H9 (cell line): ENCODE data around the gene ANKRD55. TPM values are rescaled to one million over a fixed set of nuclear protein-coding genes. Genes with fewer than 3 reads are reported as not detected.

Experiments
- DNase-seq: peaks from one replicate; pipeline ENCODE4 v3.0.0-alpha.2; 2017
- H2AFZ ChIP-seq: one replicate; pipeline ENCODE4 v1.6.1; 2013; ENCODE audit warnings: mild to moderate bottlenecking, low read length, control low read depth, moderate library complexity
- H2AK5ac ChIP-seq: 2 replicates; pipeline ENCODE4 v1.6.1; 2013; ENCODE audit warnings: low read length, control low read depth, mixed read lengths; ENCODE audit not compliant: insufficient read length
- H2BK120ac ChIP-seq: one replicate; pipeline ENCODE4 v1.6.1; 2013; ENCODE audit warnings: low read depth, mild to moderate bottlenecking, low read length, control low read depth, inconsistent platforms; ENCODE audit not compliant: poor library complexity, severe bottlenecking
- H2BK12ac ChIP-seq: 2 replicates; pipeline ENCODE4 v1.6.1; 2013; ENCODE audit warnings: low read length, control low read depth, mixed read lengths, low read depth; ENCODE audit not compliant: insufficient read length
- H2BK15ac ChIP-seq: 2 replicates; pipeline ENCODE4 v1.6.1; 2013; ENCODE audit warnings: low read depth, low read length, control low read depth
- H2BK20ac ChIP-seq: one replicate; pipeline ENCODE4 v1.6.1; 2013; ENCODE audit warnings: low read depth, mild to moderate bottlenecking, low read length, control low read depth, inconsistent platforms; ENCODE audit not compliant: poor library complexity, severe bottlenecking
- H2BK5ac ChIP-seq: 2 replicates; pipeline ENCODE4 v1.6.1; 2013; ENCODE audit warnings: low read length, control low read depth, mixed read lengths; ENCODE audit not compliant: insufficient read length
- H3K14ac ChIP-seq: 2 replicates; pipeline ENCODE4 v1.6.1; 2013; ENCODE audit warnings: low read length, control low read depth; ENCODE audit not compliant: insufficient read depth
- H3K18ac ChIP-seq: 2 replicates; pipeline ENCODE4 v1.6.1; 2013; ENCODE audit warnings: low read depth, mild to moderate bottlenecking, mixed read lengths, low read length, control low read depth; ENCODE audit not compliant: insufficient read length
- H3K23ac ChIP-seq: 2 replicates; pipeline ENCODE4 v1.6.1; 2013; ENCODE audit warnings: low read length, control low read depth, mixed read lengths, low read depth; ENCODE audit not compliant: insufficient read length
- H3K23me2 ChIP-seq: 2 replicates; pipeline ENCODE4 v1.6.1; 2013; ENCODE audit warnings: low read depth, mild to moderate bottlenecking, mixed read lengths, low read length, control low read depth; ENCODE audit not compliant: insufficient read length, poor library complexity, severe bottlenecking
- H3K27ac ChIP-seq: 2 replicates; pipeline ENCODE4 v1.5.1; 2013; ENCODE audit warnings: low read length, control low read depth, mixed read lengths, low read depth; ENCODE audit not compliant: insufficient read length
- H3K27me3 ChIP-seq: 2 replicates; pipeline ENCODE4 v1.6.1; 2013; ENCODE audit warnings: low read length, control low read depth, inconsistent platforms; ENCODE audit not compliant: insufficient read depth
- H3K4ac ChIP-seq: 2 replicates; pipeline ENCODE4 v1.6.1; 2013; ENCODE audit warnings: low read depth, mild to moderate bottlenecking, control low read depth, inconsistent platforms, low read length, moderate library complexity
- H3K4me1 ChIP-seq: 2 replicates; pipeline ENCODE4 v1.6.1; 2013; ENCODE audit warnings: low read length, control low read depth, inconsistent platforms; ENCODE audit not compliant: insufficient read depth
- H3K4me2 ChIP-seq: 2 replicates; pipeline ENCODE4 v1.6.1; 2013; ENCODE audit warnings: low read length, control low read depth, mixed read lengths; ENCODE audit not compliant: insufficient read length, insufficient read depth
- H3K56ac ChIP-seq: 2 replicates; pipeline ENCODE4 v1.6.1; 2013; ENCODE audit warnings: low read depth, mild to moderate bottlenecking, mixed read lengths, low read length, control low read depth; ENCODE audit not compliant: insufficient read length
- H3K79me1 ChIP-seq: 2 replicates; pipeline ENCODE4 v1.6.1; 2013; ENCODE audit warnings: low read depth, mild to moderate bottlenecking, moderate library complexity, low read length, control low read depth, inconsistent platforms; ENCODE audit not compliant: insufficient read depth, poor library complexity, severe bottlenecking
- H3K79me2 ChIP-seq: 2 replicates; pipeline ENCODE4 v1.6.1; 2013; ENCODE audit warnings: low read length, control low read depth, inconsistent platforms; ENCODE audit not compliant: insufficient read depth
- H3K9ac ChIP-seq: 2 replicates; pipeline ENCODE4 v1.6.1; 2013; ENCODE audit warnings: low read length, control low read depth, mixed read lengths; ENCODE audit not compliant: insufficient read length; ENCODE audit errors: extremely low read depth
- H3K9me3 ChIP-seq: one replicate; pipeline ENCODE4 v1.6.1; 2013; ENCODE audit warnings: low read depth, low read length, inconsistent platforms; ENCODE audit not compliant: control insufficient read depth
- H3T11ph ChIP-seq: one replicate; pipeline ENCODE4 v1.6.1; 2013; ENCODE audit warnings: mild to moderate bottlenecking, low read length, control low read depth, inconsistent platforms
- H4K20me1 ChIP-seq: one replicate; pipeline ENCODE4 v1.6.1; 2013; ENCODE audit not compliant: control insufficient read depth, insufficient read length, insufficient read depth
- H4K5ac ChIP-seq: 2 replicates; pipeline ENCODE4 v1.6.1; 2013; ENCODE audit warnings: low read depth, mild to moderate bottlenecking, mixed read lengths, low read length, control low read depth; ENCODE audit not compliant: insufficient read length
- H4K8ac ChIP-seq: replicated peaks from 2 replicates; pipeline ENCODE4 v1.6.1; 2013; ENCODE audit warnings: low read length, control low read depth, mixed read lengths, low read depth; ENCODE audit not compliant: insufficient read length
- H4K91ac ChIP-seq: 2 replicates; pipeline ENCODE4 v1.6.1; 2013; ENCODE audit warnings: low read depth, mild to moderate bottlenecking, moderate library complexity, mixed read lengths, low read length, control low read depth; ENCODE audit not compliant: insufficient read length
- H3K27ac Mint-ChIP-seq, 3 experiments: 2 replicates in 2 of 3; 3 replicates in 1 of 3; pipeline ENCODE4 v1.8.0; 2020 to 2021; ENCODE audit warnings: mixed read lengths in 3 of 3, mild to moderate bottlenecking in 1 of 3, moderate library complexity in 1 of 3
- H3K27me3 Mint-ChIP-seq: 2 replicates; pipeline ENCODE4 v1.8.0; 2021; ENCODE audit warnings: low read depth, mild to moderate bottlenecking, moderate library complexity, mixed read lengths
- H3K36me3 Mint-ChIP-seq, 3 experiments: 2 replicates in 2 of 3; 3 replicates in 1 of 3; pipeline ENCODE4 v1.8.0; 2020 to 2021; ENCODE audit warnings: low read depth in 3 of 3, mixed read lengths in 3 of 3; ENCODE audit not compliant: insufficient read depth in 1 of 3
- H3K4me1 Mint-ChIP-seq, 2 experiments: 2 replicates each; pipeline ENCODE4 v1.8.0; 2020; ENCODE audit warnings: mixed read lengths in 2 of 2
- H3K4me3 Mint-ChIP-seq, 2 experiments: 2 replicates in 1 of 2; 3 replicates in 1 of 2; pipeline ENCODE4 v1.8.0; 2020 to 2021; ENCODE audit warnings: mild to moderate bottlenecking in 2 of 2, mixed read lengths in 2 of 2, moderate library complexity in 1 of 2
- H3K9me3 Mint-ChIP-seq, 2 experiments: 2 replicates in 1 of 2; 3 replicates in 1 of 2; pipeline ENCODE4 v1.8.0; 2020; ENCODE audit warnings: mild to moderate bottlenecking in 2 of 2, mixed read lengths in 2 of 2, moderate library complexity in 1 of 2
- WGBS: extraction: QIAGEN DNeasy Blood & Tissue Kit; methylation state at CpG from one replicate; pipeline ENCODE4 v1.1.7; 2013; ENCODE audit warnings: missing lambda C conversion rate, low lambda C conversion rate, mixed read lengths; ENCODE audit not compliant: insufficient read length; ENCODE audit errors: extremely low coverage; 5-methylcytosine and 5-hydroxymethylcytosine counted together
- total RNA-seq: library from RNA; stranded (reverse); gene quantifications from 2 replicates; pipeline ENCODE4 v1.2.1, GENCODE V29; 2021
- TF ChIP-seq, protein P1 (sequence below): fragments of 200-600 bp; sonication (generic); conservative IDR thresholded peaks from 3 replicates; pipeline ENCODE4 v1.8.0; 2021; ENCODE audit warnings: antibody characterized with exemption, mild to moderate bottlenecking

ANKRD55 gene
- total RNA-seq, 1 experiment from 2014 or later = not detected

GRCh38 chr5:56253924-56254323 is 20.8 kb upstream of the ANKRD55 start:
- H3K36me3 Mint-ChIP-seq = peaks cover 0 to 9% (median 8%) of the 10 kb centered on the region in 3 experiments; a peak in 3 of 7 replicates
- H3K27me3 ChIP-seq = no peaks in the 10 kb centered on the region
- no peak for DNase-seq

More at GRCh38 chr5:56253924-56254323, 20.8 kb upstream of the ANKRD55 start:
- TF ChIP-seq, protein P1, sequence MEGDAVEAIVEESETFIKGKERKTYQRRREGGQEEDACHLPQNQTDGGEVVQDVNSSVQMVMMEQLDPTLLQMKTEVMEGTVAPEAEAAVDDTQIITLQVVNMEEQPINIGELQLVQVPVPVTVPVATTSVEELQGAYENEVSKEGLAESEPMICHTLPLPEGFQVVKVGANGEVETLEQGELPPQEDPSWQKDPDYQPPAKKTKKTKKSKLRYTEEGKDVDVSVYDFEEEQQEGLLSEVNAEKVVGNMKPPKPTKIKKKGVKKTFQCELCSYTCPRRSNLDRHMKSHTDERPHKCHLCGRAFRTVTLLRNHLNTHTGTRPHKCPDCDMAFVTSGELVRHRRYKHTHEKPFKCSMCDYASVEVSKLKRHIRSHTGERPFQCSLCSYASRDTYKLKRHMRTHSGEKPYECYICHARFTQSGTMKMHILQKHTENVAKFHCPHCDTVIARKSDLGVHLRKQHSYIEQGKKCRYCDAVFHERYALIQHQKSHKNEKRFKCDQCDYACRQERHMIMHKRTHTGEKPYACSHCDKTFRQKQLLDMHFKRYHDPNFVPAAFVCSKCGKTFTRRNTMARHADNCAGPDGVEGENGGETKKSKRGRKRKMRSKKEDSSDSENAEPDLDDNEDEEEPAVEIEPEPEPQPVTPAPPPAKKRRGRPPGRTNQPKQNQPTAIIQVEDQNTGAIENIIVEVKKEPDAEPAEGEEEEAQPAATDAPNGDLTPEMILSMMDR = no peak
- H2AFZ ChIP-seq = no peak overlapping the region
- H3K27ac ChIP-seq = no peak overlapping the region
- H3K9me3 ChIP-seq = no peaks in the 10 kb centered on the region
- no peak overlapping the region for H4K5ac ChIP-seq
- no peak overlapping the region for H2BK5ac ChIP-seq
- H3K56ac ChIP-seq = no peak overlapping the region
- H2BK12ac ChIP-seq = no peak overlapping the region
- H3K23ac ChIP-seq = no peak overlapping the region
- peaks cover 3 to 11% of the 10 kb centered on the region in 2 experiments; a peak in 4 of 5 replicates for H3K9me3 Mint-ChIP-seq
- H3K4me2 ChIP-seq = no peak overlapping the region
- no peak overlapping the region for H4K91ac ChIP-seq
- no peak overlapping the region for H2BK20ac ChIP-seq
- no peak overlapping the region for H3K18ac ChIP-seq
- H3K27me3 Mint-ChIP-seq = peaks cover 2% of the 10 kb centered on the region; the same call in 1 of the 2 replicates
- no peaks in the 10 kb centered on the region for H3K4me1 ChIP-seq
- H3K79me1 ChIP-seq = no peaks in the 10 kb centered on the region
- H2AK5ac ChIP-seq = no peak overlapping the region
- no peaks in the 10 kb centered on the region for H3K23me2 ChIP-seq
- no peaks in the 10 kb centered on the region for H3K4me1 Mint-ChIP-seq
- no peaks in the 10 kb centered on the region for H3K79me2 ChIP-seq
- no peak overlapping the region for H2BK15ac ChIP-seq
- H2BK120ac ChIP-seq = no peak overlapping the region
- WGBS = no CpG with 5 or more reads among the region's 6 CpGs
- no peak overlapping the region for H3K4ac ChIP-seq
- no peak overlapping the region for H4K8ac ChIP-seq
- no peak overlapping the region for H3K4me3 Mint-ChIP-seq
- H3K9ac ChIP-seq = no peak overlapping the region
- H3K27ac Mint-ChIP-seq = no peak overlapping the region
- no peak overlapping the region for H3T11ph ChIP-seq
- H3K14ac ChIP-seq = no peak overlapping the region
- H4K20me1 ChIP-seq = no peaks in the 10 kb centered on the region
